SU-DHL-6 (cell line): ENCODE results near the gene PDIK1L.

Experiments
- EZH2phosphoT487 ChIP-seq: fragments of 200-600 bp; sonication (generic), shearing (Covaris generic); conservative IDR thresholded peaks from 2 replicates; pipeline ENCODE4 v1.6.1; 2018; ENCODE audit warnings: mild to moderate bottlenecking, antibody characterized with exemption, low read length, moderate library complexity, mixed read lengths
- TF ChIP-seq, protein P1 (sequence below): fragments of 200-600 bp; sonication (generic); IDR thresholded peaks from one replicate; pipeline ENCODE4 v1.5.1; 2017; ENCODE audit warnings: antibody characterized with exemption, mild to moderate bottlenecking, low read length, moderate library complexity; ENCODE audit not compliant: insufficient read depth, poor library complexity, severe bottlenecking

DNA sequence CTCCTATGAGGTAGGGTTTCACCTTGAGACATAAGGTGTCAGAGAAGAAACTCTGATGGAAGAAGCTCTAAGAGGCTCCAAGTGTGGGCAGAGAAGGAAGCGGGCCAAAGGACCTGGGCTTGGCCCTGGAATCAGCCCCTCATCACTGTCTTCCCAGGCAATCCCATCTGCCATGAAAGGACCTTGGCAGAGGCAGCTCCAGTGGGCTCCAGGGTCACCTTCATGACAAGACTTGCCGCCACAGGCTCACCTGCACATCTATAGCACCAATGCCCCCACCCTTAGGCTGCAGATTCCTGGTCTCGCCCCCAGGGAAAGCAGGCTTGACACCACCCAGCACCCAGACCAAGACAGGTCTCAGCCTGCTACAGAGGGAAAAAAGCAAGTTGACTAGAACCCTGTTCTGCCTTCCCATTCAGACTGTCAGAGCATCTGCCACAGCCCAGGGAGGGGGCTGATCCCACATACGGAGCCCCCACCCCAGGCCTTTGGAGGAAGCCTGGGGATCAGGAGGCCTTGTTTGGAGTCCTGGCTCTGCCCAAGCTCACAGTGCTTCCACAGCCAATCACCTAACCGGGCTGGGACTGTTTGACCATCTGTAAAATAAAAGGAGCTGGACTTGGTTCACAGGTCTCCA is 46.8 kb downstream of the PDIK1L start:
- TF ChIP-seq, protein P1, sequence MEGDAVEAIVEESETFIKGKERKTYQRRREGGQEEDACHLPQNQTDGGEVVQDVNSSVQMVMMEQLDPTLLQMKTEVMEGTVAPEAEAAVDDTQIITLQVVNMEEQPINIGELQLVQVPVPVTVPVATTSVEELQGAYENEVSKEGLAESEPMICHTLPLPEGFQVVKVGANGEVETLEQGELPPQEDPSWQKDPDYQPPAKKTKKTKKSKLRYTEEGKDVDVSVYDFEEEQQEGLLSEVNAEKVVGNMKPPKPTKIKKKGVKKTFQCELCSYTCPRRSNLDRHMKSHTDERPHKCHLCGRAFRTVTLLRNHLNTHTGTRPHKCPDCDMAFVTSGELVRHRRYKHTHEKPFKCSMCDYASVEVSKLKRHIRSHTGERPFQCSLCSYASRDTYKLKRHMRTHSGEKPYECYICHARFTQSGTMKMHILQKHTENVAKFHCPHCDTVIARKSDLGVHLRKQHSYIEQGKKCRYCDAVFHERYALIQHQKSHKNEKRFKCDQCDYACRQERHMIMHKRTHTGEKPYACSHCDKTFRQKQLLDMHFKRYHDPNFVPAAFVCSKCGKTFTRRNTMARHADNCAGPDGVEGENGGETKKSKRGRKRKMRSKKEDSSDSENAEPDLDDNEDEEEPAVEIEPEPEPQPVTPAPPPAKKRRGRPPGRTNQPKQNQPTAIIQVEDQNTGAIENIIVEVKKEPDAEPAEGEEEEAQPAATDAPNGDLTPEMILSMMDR: no peak
- no peak for TF ChIP-seq EZH2phosphoT487
